Stimulated activated CD8-positive, alpha-beta memory T cell treated with anti-CD3 and anti-CD28 coated beads, Interleukin-15, amount 100 ng/mL, for 48 hours (primary cell): ENCODE measurements around the gene CHRNA7.
"Not testable (repeated sequence)": the region's sequence is repeated elsewhere in the genome, so short reads cannot be mapped to it uniquely, and the experiment has no call there.

Experiments
- DNase-seq, 2 donors: peaks; one replicate each; pipeline ENCODE4 v3.0.0-alpha.2; 2020; ENCODE audit warnings: low read depth in 2 of 2

CHRNA7 gene

DNA sequence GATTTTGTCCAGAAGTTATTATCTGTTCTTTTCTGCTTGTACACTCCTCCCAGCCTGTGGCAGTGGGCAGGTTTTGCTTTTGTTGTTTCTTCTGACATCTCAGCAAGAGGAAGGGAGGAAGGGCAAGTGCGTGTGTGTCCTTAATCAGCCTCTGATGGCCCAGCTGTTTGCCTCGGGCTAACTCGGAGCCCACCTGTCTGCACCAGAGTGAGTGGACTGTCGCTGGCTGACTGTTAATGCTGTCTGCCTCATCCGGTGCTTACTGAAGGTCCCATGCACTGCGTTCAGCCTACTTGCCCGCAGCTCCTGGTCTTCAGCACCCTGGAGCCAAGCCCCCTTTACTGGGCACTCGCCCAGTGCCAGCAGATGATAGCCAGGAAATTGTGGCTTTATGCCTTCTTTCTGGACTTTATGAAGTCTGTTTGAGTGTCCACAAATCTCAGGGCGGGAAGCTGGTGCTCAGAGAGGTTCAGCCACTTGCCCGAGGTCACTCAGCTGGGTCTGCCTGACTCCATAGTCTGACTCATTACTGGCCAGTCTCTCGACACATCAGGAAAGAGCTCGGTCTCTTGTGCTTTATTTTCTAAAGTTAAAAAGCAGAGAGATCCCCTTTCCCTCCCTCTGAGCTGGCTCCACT lies 89.5 kb downstream of the CHRNA7 start:
- no peak for DNase-seq

DNA sequence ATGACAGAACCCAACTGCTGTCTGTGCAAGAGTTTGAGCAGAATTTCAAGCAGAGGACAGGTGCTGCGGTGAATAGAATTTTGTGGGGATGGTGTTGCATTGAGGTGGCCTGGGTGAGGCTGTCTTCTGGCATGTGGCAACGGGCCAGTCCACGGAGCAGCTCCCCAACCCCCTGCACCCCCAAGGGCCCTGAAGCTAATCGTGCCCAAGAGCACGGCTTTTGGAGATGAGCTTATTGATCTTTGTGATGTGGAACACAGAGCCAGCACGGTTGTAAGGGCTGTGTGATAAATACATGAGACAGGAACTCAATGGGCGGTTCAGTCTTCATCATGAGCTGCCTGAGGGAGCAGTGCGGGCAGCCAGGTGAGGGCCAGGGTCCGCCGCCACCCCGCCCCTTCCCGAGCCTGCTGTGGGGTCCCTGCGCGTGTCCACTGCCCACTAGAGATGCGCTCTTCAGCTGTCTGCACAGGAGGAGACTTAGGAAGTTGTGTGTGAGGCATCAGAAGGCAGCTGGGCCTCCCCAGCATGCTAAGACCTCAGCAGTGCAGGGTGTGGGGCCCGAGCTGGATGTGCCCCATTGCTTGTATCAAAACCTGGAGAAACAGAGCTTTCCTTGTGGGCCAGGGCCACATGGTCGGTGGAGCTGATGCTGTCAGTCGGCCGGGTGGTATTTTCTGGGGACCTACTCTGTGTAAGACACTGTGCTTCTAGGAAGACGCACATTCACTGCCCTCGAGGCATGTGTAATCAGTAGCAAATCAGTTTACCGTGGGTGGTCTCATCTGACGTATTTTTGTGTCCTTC lies 90.5 kb downstream of the CHRNA7 start:
- no peak for DNase-seq

DNA sequence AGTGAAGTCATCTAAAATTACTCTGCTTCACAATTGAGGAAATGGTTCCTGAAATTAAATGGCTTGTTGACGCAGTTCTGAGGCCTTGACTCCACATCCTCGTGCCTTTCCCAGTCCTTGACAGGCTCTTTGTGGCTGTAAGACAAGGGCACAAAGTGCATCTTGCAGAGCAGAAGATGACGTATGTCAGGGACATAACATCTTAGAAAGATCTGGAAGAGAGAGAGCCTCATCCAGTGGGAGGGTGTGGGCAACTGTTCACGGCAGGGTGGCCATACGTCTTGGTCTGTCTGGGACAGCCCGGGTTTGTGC lies 91.0 kb downstream of the CHRNA7 start:
- DNase-seq, result no peak

DNA sequence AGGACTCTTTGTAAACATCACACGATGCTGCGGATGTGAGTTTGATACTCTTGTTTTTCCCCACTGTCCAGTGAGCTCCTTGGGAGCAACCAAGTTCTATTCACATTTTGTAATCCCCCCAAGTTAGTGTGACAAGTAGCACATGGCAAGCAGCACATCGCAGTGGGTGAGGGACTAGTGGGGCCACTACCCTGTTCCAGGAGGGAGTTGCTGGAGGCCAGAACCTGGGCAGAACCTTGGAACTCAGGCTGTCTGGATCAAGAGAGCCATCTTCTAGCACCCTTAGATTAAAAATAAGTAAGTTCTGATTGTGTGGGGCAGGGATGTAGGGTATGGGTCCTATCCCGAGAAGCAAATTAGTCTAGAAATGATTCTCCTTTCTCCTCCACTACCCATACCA lies 91.7 kb downstream of the CHRNA7 start:
- DNase-seq, result no peak

DNA sequence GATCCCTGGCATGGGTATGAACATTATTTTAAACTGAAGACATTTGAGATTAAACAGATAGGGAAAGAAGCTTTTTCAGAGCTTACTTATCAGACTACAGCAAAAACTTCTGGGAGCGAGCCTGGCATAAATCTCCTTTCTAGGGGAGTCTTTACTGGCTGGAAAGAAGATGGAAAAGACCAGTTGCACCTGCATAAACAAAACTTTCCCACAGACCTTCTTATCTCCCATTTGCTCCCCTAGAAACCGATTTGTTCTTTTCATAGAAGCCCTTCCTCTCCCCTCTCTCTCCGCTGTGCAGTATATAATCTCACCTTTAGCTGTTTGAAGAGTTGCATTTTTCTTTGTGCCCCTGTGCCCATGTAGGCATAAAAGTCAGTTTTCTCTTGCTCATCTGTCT lies 93.2 kb downstream of the CHRNA7 start:
- DNase-seq, result no peak

DNA sequence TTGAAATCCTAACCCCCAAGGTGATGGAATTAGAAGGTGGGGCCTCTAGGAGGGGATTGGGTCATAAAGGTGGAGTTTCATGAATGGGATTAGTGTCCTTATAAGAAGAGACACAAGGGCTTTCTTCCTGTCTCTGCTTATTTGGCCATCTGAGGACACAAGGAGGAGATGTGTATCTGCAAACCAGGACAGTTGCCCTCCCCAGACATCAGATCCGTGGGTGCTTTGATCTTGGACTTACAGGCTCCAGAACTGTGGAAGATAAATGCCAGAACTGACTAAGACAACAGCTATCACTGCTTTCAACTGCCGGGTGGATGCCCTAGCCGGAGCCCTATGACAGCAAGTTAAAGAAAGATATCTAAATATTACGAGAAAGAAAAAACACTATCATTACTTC lies 94.4 kb downstream of the CHRNA7 start:
- DNase-seq, result no peak

DNA sequence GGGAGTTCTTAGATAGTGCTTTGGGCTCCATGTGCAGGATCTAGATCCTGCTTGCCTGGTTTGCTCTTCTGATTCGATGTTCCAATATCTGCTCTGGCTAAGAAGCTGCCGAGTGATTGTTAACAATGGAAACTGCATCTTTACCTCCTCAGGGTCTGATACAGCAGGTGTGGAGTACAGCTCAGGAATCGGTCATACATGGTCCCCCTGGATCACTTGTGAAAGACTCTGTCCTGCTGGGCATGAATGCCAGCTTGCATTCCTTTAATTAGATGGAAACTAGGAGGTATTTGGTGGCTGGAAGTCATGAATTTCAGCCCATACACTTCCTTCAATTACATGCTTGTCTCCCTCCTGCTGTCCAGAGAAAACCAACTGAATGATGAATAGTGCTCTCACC lies 95.3 kb downstream of the CHRNA7 start:
- DNase-seq, result no peak

DNA sequence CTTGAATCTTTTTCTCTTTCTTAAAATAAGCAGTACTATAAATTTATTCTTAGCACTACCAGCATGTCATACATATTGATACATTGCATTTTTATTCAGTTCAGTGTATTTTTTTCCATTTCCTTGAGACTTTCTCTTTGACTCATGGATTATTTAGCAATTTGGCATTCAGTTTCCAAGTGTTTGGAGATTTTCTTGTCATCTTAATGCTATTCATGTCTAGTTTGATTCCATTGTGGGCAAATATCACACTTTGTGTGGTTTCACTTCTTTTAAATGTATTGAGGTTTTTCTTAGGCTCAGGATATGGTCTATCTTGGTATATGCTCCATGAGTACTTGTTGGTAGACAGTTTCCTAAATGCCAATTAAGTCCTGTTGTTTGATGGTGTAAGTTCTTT lies 99.5 kb downstream of the CHRNA7 start:
- no peak for DNase-seq

DNA sequence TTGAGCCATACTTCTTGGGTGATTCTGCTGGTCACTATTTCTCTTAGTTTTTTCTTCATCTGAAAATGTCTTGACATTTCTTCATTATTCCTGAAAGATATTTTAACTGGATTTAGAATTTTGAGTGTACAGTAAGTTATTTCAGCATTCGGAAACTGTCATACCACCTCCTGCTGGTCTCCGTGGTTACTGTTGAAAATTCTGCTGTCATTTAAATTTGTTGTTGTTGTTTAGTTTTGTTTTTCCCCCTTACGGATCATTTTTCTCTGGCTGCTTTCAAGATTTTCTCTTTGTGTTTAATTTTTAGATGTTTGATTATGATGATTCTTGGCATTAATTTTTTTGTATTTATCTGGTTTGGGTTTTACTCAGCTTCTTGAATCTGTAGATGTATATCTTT lies 100.5 kb downstream of the CHRNA7 start:
- no peak for DNase-seq

DNA sequence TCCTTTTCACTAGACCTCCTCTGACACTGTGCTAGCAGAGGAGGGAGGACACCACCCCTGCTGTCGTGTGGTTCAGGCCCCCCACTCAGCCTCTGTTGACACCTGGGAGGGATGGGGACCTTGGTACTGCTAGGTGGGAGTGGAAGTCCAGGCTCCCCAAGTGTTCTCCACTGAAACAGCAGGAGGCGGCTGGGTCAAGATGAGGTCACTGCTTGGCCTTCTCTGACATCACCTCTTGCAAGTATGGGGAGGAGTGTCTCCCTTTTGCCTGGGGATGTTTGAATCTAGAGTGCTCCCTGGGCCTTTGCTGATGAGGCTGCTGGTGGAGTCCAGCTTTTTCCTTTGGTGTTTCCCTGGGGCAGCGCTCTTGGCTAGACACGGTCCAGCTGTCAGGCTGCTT lies 101.5 kb downstream of the CHRNA7 start:
- DNase-seq, result no peak

DNA sequence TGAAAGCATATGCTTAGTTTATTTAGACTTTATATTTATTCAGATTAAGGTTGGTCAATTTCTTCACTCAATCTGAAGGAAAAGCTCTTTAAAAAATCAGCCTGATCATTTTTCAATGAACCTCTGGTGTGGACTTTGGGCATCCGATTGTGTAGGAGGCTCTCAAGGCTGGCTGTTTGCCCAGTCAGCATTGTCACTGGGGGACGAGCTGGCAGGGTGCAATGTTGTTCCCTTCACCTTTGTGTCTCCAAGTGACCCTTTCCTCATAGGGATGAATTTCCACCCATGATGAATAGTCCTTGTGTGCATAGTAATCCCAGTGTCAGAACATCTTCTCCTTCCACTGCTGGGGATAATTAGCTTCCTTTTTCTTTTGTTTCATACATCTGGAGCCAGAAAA lies 102.5 kb downstream of the CHRNA7 start:
- no peak for DNase-seq

DNA sequence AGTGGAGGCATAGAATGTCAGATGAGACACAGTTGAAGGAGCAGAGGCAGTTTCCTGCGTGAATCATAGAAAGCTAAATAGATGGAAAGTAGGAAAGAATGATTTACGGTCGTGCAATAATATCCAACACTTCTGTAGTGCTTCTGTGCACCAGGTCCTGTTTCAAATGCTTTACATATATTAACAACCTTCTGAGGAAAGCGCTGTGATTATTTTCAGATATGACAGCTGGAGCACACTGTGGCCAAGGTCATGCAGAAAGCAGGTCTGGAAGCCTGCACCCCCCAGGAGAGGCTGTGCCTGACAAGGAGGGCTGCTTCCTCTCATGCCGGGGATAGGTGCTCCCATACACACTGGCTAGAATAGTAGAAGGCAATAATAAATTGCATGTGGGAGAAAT lies 104.5 kb downstream of the CHRNA7 start:
- no peak for DNase-seq

DNA sequence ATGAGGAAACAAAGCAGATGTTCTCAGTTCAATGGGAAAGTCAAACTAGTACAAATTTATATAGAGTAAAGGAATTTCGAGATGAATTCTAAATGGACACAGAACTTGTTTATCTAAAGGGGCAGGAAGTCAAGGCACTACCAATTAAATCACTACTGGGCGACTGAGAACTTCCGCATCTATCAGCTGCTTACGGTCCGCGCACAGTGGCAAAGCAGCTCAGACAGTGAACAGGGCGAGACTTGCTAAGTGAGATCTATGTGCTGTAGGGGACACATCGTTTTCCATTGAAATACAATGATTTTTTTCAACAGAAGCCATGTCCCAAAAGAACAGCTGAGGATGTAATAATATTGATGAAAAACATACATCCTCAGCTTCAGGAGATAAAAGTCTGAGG lies 105.0 kb downstream of the CHRNA7 start:
- DNase-seq, result no peak

DNA sequence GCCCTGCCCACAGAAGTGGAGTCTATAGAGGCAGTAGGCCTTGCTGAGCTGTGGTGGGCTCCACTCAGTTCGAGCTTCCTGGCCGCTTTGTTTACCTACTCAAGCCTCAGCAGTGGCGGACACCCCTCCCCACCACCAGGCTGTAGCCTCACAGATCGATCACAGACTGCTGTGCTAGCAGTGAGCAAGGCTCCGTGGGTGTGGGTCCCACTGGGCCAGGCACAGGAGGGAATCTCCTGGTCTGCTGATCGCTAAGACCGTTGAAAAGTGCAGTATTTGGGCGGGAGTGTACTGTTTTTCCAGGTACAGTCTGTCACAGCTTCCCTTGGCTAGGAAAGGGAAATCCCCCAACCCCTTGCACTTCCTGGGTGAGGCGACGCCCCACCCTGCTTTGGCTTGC lies 115.2 kb downstream of the CHRNA7 start:
- not testable (repeated sequence) for DNase-seq

DNA sequence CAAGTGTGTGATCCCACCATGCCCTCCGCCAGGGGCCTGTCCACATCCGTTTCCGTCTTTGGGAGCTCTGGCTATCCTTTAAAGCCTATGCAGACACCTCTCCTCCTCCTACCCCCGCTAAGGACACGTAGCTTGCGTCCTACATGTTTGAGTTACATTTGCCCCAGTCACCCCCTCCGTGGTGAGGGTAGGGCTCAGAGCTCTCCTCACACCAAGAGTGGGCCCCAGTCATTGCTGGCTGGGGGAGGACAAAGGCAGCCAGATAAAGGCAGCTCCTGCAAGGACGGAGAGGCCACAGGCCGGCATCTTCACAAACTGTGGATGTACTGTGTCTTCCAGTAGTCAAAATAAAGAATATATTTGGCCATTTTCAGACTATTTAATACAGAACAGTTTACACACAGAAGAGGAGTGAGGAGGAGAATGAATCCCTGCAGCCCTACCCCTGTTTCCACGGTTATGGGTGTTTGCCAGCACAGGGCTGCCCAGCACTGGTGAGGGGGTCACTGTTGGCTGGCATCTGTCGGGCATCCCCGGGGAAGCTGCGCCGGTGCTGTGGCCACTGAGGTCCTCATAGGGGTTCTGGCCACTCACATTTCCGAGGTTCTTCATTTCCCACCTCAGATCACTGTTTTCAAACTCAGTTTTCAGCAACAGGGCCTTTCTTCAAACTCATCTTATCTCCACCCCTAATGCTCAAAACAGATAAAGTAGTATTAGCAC lies 118.7 kb downstream of the CHRNA7 start:
- no peak for DNase-seq

DNA sequence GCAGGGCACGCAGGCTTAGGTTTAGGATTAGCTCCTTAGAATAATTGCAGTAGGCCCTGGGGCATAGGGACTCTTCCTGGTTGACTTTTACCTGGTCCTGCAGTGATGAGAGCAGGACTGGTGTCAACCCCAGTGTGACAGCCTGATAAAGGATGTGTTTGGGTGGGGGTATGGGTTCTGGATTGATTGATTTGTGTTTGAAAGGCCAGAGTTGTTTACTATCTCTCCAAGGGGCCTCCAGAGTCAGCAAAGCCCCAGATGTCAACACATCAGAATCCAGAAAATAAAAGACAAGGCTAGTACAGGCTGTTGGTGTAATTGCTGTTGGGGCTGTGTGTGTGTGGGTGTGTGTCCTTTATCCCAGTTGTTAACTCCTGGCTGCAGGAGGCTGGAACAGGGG lies 122.3 kb downstream of the CHRNA7 start:
- DNase-seq, result no peak

DNA sequence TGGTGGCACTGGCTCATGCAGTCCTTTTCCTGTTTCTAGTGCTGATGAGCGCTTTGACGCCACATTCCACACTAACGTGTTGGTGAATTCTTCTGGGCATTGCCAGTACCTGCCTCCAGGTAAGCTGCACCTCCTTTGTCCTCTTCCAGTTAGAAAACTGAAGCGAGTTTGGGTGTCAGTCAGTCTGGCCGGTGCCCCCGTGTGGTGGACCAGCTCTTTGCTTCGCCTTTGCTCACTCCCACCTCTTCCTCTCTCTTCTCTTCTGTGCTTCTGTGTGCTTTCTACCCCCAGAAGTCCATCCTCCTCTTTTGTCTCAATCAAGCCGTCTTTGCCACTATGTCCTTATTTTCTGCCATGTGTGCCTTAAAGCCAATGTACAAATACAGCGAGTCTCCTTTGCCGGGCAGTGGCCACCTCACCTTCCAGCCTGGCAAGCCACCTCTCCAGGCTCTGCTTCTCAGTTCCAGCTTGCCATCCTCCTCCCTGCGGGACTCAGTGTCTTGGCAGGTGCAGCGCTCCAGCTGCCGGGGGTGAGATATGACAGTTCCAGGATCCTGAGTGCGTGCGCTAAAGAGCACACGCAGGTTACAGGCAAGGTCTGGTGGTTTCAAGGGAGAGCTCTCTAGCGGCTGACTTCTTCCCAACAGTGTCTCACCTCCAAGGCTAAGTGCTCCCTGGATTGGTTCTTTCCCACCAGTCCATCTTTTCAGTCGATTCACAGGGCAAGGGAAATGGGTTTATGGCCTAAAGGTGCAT lies 123.7 kb downstream of the CHRNA7 start:
- not testable (repeated sequence) for DNase-seq

DNA sequence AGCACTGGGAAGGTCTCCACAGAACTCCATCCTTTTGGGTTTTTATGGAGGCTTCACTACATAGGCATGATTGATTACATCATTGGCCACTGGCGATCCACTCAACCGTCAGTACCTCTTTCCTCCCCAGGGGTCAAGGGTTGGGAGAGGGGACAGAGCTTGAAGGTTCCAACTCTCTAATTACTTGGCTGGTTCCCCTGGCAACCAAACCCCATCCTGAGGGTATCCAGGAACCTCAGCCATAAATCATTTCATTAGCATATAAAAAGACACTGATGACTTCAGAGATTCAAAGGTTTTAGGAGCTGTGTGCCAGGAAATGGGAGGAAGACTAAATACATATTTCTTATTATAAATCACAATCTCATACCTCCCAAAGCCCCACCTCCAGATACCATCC lies 131.8 kb downstream of the CHRNA7 start:
- not testable (repeated sequence) for DNase-seq

DNA sequence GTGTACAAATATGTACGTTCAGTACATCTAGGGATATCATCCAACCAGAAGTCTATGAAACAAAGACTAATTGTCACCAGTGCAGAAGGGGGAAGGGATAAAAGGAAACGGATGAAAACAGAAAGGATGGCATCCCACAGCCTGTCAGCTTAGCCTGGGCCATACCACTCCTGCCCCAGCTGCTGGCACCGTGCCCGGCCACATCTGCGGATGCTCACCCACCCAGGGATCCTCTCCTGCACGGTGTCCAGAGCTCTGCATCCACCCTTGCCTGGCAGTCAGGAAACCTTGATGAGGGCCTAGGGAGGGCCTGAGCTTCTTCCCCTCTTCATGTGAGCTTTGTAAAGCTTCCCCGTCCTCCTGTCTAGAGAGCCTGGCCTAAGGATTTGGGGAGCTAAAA lies 133.8 kb downstream of the CHRNA7 start:
- not testable (repeated sequence) for DNase-seq

DNA sequence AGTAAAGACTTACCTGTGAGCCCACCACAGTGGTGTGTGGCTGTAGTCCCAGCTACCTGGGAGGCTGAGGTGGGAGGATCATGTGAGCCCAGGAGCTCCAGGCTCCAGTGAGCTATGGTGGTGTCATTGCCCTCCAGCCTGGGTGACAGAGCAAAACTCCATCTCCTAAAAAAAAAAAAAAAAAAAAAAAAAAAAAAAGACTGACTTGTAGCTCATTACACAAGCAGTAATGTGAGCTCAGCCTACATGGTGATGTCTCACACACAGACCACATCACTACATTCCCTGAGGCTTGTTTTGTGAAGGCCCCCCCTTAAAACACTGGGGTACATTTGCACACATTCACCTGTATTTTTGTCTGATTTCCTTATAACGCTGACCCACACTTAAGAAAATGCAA lies 134.4 kb downstream of the CHRNA7 start:
- not testable (repeated sequence) for DNase-seq

DNA sequence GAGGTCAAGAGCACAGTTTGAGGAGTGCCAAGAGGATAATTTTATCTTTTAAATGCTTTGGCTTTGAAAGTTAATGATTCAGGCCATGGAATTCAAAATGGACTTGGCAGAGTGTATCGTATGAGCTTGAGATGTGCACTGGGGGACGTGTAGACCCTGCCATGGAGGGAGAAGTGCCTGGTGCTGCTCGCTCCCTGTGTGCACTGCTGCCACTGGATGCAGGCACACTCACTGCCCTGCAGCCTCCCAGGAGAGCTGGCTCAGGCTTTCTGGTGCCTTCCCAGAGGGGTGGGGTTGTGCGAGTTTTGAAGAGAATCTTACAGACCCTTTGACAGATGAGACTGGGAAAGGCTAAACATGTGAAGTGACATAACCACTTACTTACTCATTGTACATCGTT lies 135.5 kb downstream of the CHRNA7 start:
- DNase-seq, result not testable (repeated sequence)

DNA sequence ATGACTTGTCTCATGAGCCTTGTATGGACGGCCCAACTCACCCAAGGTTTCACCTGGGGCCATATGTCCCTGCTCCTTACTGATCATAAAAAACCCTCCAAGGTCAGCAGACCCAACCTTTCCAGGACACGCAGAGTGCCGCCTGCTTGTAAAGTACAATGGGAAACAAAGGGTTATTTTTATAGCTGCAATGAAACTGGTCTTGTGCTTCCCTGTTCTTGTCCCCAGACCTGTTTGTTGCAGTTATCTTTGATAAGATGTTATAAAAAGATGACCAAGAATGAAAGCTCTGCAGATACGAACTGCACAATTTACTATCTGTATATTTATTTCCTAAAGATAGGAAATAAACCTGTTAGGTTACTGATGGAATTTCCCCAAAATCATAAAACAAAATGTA lies 136.0 kb downstream of the CHRNA7 start:
- not testable (repeated sequence) for DNase-seq
